ENCODE data around the gene CCSER2.
"Not testable (repeated sequence)": the region's sequence is repeated elsewhere in the genome, so short reads cannot be mapped to it uniquely, and the experiment has no call there.

CCSER2 gene

DNA sequence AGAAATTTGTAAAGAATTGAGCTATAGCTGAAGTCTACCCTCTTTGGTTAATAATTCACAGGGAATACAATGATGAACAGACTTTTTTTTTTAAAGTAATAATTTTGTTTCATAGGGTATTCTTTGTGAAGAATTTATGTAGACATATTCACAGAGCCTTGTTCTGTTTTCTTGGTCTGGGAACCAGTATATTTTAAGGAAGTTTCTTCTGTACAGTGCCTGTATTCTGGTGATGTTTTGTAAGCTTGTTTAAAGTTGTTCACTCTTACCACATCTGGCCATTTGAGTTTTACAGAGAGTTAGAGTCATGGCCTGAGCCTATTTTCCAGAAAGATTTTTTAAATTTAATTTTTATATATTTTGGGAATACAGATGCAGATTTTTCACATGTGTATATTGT is 70.3 kb downstream of the CCSER2 start:
- DNase-seq: no peak

DNA sequence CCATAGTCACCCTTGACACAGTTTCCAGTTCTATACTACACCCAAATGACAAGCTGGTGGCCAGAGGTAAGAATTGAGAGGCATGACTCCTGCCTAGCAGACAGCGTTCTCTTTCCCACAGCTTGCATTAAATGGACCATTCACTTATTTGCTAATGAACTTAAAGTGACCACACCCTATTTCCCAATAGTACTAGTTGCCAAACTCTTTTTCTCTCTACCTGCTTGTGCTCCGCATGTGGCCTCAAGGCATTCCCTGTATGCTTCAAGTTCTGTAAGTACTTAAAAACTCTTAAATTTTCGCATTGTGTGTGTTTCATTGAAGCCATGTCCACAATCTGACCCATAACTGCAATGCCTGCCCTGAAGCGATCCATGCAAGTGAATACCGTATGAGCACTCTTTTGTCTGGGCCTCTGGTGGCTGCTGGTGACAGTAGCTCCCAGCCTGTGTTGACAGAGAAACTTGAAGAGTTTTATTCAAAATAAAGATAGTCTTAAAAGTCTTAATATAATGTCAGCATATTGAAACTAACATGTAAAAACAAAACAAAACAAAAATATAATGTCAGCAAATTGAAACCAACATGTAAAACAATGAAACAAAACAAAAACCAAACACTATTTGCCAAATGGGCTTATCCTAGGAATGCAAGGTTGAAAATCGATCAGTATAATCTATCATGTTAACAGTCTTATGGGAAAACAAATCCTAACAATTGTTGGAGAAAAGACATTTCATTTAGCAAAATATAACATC is 73.6 kb downstream of the CCSER2 start:
- DNase-seq: no peak

DNA sequence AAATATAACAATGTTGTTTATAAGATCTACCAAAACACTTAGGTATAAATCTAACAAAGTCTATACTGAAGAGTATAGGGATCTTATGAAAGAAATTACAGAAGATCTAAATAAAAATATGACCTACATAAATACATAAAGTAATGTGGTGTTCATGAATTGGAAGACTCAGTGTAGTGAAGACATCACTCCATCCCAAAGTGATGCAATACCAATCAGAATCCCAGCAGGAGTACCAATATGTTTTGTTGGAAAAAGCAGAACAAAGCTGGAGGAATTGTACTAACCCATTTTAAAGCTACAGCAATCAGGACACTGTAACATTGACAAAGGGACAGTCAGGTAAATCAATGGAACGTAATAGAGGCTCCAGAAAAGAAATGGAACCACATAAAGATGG is 76.4 kb downstream of the CCSER2 start:
- DNase-seq: no peak

DNA sequence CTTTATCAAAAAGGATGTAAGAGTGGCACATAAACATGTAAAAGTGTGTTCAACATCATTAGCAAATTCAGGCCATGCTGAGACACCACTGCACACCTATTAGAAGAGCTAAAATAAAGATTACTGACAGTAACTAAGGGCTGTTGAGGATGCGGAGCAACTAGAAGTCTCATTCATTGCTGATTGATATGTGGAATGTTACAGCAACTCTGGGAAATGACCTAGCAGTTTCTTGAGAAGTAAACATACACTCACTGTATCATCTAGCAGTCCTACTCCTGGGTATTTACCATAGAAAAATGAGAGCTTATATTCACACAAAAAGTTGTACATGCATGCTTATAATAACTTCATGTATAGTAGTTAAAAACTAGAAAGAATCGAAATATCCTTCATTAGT is 77.3 kb downstream of the CCSER2 start:
- DNase-seq: no peak

DNA sequence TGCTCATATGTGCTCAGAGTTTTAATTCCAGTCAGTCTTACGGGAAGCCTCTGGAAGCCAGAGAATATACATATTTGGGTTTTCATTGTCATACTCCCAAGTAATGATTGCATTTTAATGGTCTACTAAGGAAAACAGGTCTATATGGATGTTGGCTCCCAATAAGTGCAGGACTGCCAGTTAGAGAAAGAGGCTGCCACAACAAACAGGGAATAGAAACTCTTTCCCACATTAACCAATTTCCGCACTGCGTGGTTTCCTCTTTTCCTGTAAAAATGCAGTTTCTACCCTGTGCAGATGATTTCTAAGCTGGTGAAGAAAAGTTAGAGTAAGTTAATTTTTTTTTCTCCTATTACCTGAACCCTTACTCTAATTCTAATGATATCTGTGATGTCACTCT is 78.2 kb downstream of the CCSER2 start:
- DNase-seq: no peak

DNA sequence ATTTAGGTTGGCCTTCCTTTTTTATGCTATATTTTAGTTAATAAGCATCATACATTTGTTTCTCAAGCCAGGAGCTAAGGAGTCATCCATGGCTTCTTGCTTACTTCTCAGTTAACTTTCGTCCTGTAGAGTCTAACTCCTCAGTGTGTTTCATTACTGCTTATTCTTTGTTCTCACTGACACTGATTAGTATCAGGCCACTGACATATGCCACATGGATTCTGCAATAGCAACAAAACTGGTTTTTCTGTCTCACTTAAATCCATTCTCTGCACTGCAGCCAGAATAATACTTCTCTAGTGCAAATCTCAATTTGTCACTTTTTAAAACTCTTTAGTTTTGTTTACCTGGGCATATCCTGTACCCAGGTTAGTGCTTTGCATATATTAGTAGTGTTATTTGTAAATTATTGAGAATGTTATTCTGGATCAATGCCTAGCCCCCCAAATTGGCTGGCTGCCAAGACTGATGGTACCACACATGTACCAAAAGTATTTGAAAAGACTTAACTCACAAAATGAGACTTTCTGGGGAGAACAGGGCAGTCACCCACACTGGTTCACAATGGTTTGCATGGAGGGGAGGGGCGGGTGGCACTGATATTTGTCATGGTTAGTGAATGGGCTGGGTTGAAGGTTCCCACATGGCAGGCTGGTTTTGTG is 79.1 kb downstream of the CCSER2 start:
- no peak for DNase-seq

DNA sequence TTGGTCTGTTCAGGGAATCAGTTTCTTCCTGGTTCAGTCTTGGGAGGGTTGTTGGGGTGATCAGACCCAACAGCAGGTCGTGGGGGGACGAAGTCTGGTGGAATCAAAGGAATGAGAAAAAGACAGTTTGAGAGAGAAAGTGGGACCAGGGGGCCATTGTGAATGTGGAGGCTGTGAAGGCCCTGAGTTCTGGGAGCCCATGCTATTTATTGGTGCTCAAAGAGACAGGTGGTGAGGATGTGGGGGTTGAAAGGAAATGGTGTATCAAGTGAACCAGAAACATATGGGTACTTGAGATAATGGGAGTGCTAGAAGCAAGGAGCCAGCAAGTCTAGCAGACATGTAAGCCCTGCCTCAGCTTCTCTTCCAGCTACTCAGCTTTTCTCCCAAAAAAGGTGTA is 84.1 kb downstream of the CCSER2 start:
- DNase-seq: no peak

DNA sequence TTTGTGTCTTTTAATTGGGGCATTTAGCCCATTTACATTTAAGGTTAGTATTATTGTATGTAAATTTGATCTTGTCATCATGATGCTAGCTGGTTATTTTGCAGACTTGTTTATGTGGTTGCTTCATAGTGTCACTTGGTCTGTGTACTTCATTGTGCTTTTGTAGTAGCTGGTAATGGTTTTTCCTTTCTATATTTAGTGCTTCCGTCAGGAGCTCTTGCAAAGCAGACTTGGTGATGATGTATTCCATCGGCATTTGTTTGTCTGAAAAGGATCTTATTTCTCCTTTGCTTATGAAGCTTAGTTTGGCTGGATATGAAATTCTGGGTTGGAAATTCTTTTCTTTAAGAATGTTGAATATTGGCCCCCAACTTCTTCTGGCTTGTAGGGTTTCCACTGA is 85.7 kb downstream of the CCSER2 start:
- DNase-seq: not testable (repeated sequence)

DNA sequence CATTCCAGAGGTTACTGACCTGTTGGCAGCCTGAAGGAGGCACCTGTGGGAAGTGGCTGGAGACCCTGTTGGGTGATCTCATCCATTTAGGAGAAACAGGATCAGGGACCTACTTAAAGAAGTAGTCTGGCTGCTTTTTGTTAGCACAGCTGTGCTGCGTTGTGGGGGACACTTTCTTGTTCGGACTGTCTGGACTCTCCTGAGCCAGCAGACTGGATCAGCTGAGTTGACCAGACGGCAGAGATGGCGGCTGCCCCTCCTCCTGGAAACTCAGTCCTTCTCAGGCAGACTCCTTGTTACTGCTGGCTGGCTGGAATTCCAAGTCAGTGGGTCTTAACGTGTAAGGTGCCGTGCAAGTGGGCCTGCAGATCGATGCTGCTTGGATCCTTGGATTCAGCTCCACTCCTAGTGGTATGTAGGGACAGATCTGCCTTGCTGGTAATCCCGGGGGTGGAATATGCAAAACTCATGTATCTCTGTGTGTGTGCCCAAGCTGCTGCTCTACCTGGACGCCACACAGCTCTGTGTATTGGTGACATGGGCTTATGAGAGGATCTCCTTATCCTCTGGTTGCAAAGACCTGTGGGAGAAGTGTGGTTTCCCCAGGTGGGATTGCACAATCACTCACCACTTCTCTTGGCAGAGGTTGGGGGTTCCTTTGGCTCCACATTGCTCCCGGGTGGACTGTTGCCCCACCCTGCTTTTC is 87.3 kb downstream of the CCSER2 start:
- DNase-seq: no peak

DNA sequence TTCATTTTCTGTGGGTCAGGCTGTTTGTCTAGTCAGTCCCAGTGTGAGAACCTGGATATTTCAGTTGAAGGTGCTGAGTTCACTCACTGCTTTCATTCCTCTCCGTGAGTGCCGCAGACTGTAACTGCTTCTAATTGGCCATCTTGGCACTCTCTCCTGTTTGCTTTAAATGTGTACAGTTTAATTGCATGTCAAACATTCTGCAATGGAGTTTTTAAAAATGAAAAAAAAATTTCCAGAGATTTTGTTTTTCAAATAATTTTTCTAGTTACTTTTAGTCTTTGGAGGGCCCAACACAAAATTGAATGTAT is 87.8 kb downstream of the CCSER2 start:
- no peak for DNase-seq

DNA sequence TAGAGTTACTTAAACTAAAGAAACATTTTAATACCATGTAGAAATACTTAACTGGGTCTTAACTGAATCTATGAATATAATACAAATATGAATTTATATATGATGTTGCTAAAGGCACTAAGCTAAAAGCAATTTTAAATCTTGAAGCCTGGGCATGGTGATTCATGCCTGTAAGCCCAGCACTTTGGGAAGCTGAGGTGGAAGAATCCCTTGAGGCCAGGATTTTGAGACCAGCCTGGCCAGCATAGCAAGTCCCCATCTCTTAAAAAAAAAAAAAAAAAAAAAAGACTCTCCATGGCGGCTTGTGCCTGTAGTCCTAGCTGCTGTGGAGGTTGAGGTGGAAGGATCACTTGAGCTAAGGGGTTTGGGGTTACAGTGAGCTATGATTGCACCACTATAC is 95.3 kb downstream of the CCSER2 start:
- DNase-seq: no peak

DNA sequence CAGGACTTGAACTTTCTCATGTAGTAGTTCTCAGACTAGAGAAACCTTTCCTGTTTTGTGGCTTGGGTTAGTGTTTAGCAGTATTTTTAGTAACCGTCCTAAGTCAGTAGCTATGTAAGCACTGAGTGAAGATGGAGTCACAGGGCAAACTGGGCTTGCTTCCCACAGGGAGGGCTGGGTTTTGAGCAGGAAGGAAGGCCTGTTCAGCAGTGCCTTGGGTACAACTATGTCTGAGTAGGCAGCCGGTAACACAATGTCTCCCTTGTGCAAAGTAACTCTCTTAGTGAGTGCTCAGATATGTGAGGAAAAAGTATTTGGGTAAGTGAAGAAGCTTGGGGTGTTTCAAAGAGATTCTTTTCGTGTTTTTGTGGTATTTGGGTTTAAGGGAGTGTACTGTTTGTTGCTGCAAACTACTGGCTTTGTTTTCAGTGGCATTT is 96.4 kb downstream of the CCSER2 start:
- DNase-seq: no peak

DNA sequence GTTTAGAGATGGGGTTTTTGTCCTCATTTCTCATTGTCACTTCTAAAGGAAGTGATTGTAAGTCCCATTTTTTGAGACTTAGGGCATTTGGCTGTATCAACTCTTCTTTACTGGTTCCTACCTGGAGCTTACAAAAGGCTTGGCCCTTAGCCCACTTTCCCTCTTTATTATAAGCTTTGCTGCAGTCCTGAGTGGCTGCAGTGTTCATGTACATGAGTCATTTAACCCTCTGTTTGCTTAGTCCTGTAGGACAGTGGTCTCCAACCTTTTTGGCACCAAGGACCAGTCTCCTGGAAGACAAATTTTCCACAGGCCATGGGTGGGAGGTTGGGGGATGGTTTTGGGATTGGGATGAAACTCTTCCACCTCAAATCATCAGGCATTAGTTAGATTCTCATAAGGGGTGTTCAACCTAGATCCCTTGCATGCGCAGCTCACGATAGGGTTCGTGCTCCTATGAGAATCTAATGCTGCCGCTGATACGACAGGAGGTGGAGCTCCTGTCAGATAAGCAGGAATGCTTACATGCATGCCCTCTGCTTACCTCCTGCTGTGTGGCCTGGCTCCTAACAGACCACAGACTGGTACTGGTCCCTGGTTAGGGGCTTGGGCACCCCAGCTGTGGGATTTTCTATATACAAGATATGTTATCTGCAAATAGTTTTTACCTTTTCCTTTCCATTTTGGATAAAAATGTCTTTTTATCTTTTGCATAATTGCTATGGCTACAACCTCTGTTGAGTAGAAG is 99.7 kb downstream of the CCSER2 start:
- no peak for DNase-seq

DNA sequence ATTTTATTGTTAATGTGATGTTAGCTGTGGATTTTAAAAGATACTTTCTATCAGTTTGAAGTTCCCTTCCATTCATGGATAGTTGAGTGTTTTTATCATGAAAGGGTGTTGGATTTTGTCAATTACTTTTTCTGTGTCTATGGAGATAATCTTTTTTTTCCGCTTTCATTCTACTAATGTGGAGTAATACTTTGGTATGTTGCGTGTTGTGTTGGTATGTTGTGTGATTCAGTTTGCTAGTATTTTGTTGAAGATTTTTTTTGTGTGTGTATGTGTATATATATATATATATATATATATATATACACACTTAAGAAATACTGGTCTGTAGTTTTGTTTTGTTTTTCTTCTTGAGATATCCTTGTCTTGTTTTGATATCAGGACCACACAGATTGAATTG is 100.3 kb downstream of the CCSER2 start:
- no peak for DNase-seq

DNA sequence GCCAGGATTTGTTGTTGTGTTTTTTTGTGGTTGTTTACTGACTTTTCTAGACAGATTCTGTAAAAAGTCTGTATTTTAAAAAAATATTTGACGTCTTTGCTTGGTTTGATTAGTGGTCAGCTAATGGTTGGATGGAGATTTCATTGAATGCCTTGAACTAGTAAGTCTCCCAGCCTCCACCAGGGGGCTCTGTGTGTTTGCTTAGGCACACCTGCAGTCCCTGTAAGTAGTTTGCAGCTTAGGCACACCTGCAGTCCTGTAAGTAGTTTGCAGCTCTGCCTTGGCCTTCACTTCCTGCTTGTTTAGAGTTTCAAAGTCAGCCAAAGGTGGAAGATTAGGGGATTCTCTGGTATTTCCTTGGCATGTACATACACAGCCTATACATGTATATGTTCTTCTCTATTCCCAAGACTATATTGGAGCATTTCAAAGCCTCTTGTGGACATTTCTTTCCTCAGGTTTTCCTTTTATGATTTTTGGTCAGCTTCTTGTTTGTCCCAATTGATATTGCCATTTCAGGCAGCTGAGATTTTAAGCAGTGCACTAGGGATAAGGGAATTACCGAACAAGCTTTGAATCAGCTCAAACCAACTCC is 101.6 kb downstream of the CCSER2 start:
- DNase-seq: peak; percentile 69

DNA sequence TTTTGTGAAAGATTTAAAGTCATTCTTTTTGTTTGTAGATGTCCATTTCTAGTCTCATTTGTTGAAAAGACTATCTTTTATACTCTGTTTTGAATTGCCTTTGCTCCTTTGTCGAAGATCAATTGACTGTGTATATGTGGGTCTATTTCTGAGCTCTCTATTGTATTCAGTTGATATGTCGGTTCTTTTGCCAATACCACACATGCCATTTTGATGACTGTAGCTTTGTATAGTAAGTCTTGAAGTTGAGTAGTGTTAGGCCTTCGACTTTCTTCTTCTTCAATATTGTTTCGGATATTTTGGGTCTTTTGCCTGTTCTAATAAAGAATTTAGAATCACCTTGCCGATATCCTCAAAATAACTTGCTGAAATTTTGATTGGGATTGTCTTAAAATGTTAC is 104.5 kb downstream of the CCSER2 start:
- no peak for DNase-seq

DNA sequence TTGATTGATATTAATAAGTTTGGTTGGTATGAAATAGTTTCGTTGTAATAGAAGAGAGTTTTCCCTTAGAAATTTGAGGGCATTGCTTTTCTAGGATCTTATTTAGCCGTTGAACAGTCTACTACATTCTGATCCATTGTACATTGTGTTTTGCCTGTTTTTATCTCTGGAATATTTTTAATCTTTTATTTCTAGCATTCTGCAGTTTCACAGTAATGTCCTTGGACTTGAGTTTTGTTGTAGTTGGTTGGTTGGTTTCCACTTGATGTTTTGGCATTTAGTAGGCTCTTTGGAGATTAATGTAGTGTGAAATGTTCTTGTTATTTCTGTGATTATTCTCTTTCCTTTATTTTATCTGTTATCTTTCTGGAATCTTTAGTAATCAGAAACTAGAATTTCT is 112.4 kb downstream of the CCSER2 start:
- no peak for DNase-seq

DNA sequence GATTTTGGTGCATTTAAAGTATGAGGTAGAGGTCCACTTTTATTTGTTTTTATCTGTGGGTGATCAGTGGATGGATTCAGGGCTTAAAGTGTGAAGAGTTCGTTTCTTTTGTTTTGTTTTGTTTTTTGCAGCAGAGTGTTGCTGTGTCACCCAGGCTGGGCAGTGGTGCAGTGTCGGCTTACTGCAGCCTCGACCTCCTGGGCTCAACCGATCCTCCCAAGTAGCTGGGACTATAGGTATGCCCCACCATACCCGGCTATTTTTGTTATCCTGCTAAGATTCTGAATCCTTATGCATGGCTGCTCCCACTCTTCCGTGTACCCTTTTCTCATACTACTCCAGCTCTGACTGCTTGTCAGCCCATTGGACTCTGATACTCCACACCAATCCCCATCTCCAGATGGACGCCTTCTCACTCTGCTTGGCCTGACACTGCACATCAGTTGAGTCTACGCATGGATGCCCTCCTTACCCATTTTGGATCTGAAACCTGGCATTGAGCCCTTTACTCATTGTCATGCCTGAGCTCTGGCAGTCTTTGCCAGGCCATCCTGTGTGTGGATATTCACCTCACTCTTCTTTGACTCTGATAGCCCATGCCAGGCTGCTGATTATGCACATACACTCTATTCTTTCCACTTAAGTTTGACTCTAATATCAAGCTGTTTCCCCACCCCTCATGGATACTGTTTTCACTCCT is 119.5 kb downstream of the CCSER2 start:
- DNase-seq: no peak

DNA sequence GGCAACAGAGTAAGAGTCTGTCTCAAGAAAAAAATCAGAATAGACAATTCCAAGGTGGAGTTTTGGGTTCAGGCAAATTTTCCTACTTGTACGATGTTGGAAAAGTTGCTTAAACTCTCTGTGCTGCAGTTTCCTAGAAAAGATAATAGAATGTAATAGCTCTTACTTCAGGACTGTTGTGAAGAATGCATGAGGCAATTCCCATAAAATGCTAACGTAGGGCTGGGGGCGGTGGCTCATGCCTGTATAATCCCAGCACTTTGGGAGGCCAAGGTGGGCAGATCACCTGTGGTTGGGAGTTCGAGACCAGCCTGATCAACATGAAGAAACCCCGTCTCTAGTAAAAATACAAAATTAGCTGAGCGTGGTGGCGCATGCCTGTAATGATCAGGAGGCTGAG is 121.0 kb downstream of the CCSER2 start:
- DNase-seq: not testable (repeated sequence)

DNA sequence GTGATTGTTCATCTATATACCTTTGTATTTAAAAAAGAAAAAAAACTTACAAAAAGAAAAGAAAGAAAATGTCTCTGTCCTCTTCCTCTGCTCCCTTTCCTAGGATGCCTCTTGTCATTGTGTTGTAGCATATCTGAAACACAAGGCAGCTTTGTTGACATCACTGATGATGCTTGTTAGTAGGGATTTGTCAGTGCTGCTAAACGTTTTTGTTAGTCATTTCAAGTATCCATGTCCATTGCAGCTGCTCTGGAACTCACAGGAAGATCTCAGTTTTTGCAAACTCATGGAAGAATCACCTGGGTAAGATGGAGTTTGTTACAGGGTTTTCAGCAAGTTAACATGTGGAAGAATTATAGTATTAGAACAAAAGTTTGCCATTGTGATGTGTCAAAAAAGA is 123.6 kb downstream of the CCSER2 start:
- no peak for DNase-seq

DNA sequence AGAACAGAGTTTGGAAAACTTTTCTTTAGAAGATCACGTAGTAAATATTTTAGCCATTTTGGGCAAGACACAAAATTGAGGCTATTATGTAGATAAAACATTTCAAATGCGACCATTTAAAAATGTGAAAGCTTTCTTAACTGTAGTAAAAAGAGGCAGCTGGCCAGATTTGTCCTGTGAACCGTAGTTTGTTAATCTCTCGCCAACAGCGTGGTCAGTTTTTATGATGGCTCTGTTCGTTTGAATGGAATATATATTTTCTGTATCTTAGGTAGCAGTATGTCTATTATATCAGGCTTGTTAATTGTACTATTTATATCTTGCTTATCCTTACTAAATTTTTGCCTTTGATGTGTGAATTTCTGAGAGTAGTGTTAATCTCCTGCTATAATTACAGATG is 124.9 kb downstream of the CCSER2 start:
- DNase-seq: no peak

DNA sequence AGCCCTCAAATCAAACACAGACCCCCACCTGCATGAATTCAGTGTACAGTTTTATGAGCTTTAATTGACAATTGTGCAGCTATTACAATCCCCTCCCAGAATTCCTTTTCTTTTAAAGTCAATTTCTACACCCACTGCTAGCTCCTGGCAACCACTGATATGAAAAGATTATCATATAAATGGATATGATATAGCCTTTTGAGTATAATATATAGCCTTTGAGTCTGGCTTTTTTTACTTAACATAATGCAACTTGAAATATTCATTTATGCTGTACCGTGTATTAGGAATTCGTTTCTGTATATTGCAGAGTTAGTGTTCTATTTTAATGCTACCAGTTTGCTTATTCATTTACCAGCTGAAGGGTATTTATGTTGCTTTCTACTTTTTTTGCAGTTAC is 127.7 kb downstream of the CCSER2 start:
- DNase-seq: no peak

DNA sequence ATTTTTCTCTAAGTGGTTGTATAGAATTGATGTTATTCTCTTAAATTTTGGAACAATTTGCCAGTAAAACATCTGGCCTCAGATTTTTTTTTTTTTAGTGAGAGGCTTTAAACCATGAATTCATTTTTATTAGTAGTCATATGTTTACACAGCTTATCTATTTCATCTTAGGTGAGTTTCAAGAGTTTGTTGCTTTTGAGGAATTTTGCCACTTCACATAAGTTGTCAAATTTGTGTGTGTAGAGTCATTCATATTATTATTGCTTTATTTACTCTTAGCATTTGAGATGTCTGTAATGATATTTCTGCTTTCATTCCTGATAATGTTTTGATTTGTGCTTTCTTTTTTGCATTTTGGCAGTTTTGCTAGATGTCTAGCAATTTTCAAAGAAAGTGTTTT is 132.1 kb downstream of the CCSER2 start:
- no peak for DNase-seq

Measured in activated naive CD4-positive, alpha-beta T cell treated with Interleukin-2 at 50 U/mL for 16 hours (primary cell).